ENCODE data around the gene COMT.

DNA sequence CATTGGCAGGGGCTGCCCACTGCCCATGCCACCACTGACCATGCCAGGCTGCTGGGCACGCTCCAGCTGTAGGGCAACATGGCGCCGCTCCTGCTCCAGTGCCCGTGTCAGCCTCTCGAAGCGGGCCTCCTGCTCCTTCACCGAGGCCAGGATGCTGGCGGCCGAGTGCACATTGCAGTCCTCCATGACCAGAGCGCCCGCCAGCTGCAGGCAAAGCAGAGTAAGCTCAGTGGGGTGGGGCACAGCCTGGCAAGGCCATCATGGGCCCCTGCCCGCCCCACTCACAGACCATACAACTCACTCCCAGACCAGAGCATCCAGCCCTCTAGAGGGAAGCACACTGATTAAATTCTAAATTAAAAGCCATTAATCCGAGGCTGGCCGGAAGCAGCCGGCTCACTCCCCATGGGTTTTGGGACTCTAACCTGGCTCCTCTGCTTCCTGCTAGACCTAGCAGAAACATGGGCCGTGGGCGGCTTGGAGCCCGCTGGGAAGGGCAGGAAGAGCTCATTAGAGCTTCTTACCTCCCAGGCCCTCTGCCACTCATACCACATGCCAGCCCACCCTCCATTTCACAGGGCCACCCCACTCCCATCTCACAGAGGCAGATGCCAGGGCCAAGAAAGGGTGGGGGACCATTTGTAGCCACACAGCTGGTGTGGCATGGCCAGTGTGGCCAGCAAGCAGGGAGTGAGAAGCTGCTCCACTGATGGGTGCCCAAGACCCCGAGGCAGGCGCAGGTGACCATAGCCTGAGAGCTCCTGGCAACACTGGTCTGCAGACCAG is 49.2 kb downstream of the COMT start:
- no peak for TF ChIP-seq POLR2A (IDR thresholded peaks at IDR 0.05; ENCODE audit: borderline replicate concordance, extremely low read depth, insufficient read depth, insufficient read length)
- TF ChIP-seq, protein P1, sequence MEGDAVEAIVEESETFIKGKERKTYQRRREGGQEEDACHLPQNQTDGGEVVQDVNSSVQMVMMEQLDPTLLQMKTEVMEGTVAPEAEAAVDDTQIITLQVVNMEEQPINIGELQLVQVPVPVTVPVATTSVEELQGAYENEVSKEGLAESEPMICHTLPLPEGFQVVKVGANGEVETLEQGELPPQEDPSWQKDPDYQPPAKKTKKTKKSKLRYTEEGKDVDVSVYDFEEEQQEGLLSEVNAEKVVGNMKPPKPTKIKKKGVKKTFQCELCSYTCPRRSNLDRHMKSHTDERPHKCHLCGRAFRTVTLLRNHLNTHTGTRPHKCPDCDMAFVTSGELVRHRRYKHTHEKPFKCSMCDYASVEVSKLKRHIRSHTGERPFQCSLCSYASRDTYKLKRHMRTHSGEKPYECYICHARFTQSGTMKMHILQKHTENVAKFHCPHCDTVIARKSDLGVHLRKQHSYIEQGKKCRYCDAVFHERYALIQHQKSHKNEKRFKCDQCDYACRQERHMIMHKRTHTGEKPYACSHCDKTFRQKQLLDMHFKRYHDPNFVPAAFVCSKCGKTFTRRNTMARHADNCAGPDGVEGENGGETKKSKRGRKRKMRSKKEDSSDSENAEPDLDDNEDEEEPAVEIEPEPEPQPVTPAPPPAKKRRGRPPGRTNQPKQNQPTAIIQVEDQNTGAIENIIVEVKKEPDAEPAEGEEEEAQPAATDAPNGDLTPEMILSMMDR (IDR thresholded peaks at IDR 0.05 in 2 of 3, conservative IDR thresholded peaks at IDR 0.05 in 1 of 3; ENCODE audit: borderline replicate concordance in 1 of 3, insufficient read depth in 1 of 3, low read depth in 2 of 3, low read length in 2 of 3): no peak
- TF ChIP-seq SP1 (IDR thresholded peaks at IDR 0.05; ENCODE audit: low read depth): no peak
- no peak for TF ChIP-seq CEBPB (IDR thresholded peaks at IDR 0.05; ENCODE audit: low read depth)
- TF ChIP-seq EZH2phosphoT487 (IDR thresholded peaks at IDR 0.05; ENCODE audit: borderline replicate concordance): no peak
